ENCODE data around the gene CPVL. TPM values are rescaled to one million over a fixed set of nuclear protein-coding genes. Genes with fewer than 3 reads are reported as not detected.

CPVL gene
- total RNA-seq, 1 donor from 2014 or later = 22.1 TPM

- no peak for TF ChIP-seq CTCF (IDR thresholded peaks at IDR 0.05; ENCODE audit: unreplicated experiment)
- H3K4me1 Mint-ChIP-seq (ENCODE audit: low read depth) = peaks cover 4% of the 10 kb centered on the region
- H3K4me3 Mint-ChIP-seq (ENCODE audit: low read depth) = no peak overlapping the region
- H3K27me3 Mint-ChIP-seq = peaks cover 54% of the 10 kb centered on the region
- no peak for DNase-seq (ENCODE audit: low spot score, unreplicated experiment)
- H3K36me3 Mint-ChIP-seq (ENCODE audit: insufficient read depth) = no peaks in the 10 kb centered on the region
- H3K9me3 Mint-ChIP-seq (ENCODE audit: low read depth) = peaks cover 3% of the 10 kb centered on the region
- no peak overlapping the region for H3K27ac Mint-ChIP-seq
These were observed 191.9 kb downstream of the CPVL start for GRCh38 chr7:28954471-28954870.

- DNase-seq (ENCODE audit: low spot score, unreplicated experiment) = no peak
- no peak overlapping the region for H3K27ac Mint-ChIP-seq
- H3K9me3 Mint-ChIP-seq (ENCODE audit: low read depth) = peaks cover 3% of the 10 kb centered on the region
- no peak for TF ChIP-seq CTCF (IDR thresholded peaks at IDR 0.05; ENCODE audit: unreplicated experiment)
- no peak overlapping the region for H3K4me3 Mint-ChIP-seq (ENCODE audit: low read depth)
- no peaks in the 10 kb centered on the region for H3K36me3 Mint-ChIP-seq (ENCODE audit: insufficient read depth)
- peaks cover 4% of the 10 kb centered on the region for H3K4me1 Mint-ChIP-seq (ENCODE audit: low read depth)
- H3K27me3 Mint-ChIP-seq = peaks cover 45% of the 10 kb centered on the region
These were observed 192.7 kb downstream of the CPVL start for GRCh38 chr7:28953633-28954032.

Other genes starting within 250 kb of the CPVL start
- 8.0 and 9.3 TPM in 2 replicates for gene TRIL, start 188.2 kb downstream of the CPVL start, total RNA-seq
- gene CHN2, start 48.2 kb upstream of the CPVL start, total RNA-seq = 21.2 and 22.0 TPM in 2 replicates

Measured in progenitor cell of endocrine pancreas (in vitro differentiated cells).